H1 (cell line): ENCODE data around the gene LDB1. TPM values are rescaled to one million over a fixed set of nuclear protein-coding genes. Genes with fewer than 3 reads are reported as not detected.
A peak's percentile ranks its signal among the peaks of the same experiment; 100 is the strongest.

Experiments used
- CTCF ChIA-PET: fragments of 300-600 bp; sonication (Branson Sonifier 250); formaldehyde crosslinking; loops from one replicate; lab custom pipeline; 2021; ENCODE audit not compliant: partially characterized antibody; lab: Charles Lee
- POLR2A ChIA-PET: fragments of 300-600 bp; sonication (Branson Sonifier 250); formaldehyde crosslinking; loops from one replicate; lab custom pipeline; 2021; ENCODE audit warnings: inconsistent platforms; ENCODE audit not compliant: partially characterized antibody; lab: Charles Lee
- DNase-seq, 2 experiments: peaks; one replicate each; pipeline versions ENCODE4 v3.0.0 to v3.0.0-alpha.2; 2010 to 2022; ENCODE audit warnings: low spot score in 2 of 2, low read depth in 1 of 2, mixed read lengths in 1 of 2
- FAIRE-seq: peaks from 2 replicates; lab custom pipeline; 2011; peaks lifted over from hg19 to GRCh38; lab: Jason Lieb, UNC
- H2AFZ ChIP-seq: 2 replicates; pipeline ENCODE4 v1.8.1; 2012; ENCODE audit warnings: low read length, inconsistent platforms
- H2AK5ac ChIP-seq: 2 replicates; pipeline ENCODE4 v1.6.1; 2013; ENCODE audit warnings: low read depth, low read length
- H2BK120ac ChIP-seq: replicated peaks from 2 replicates; pipeline ENCODE3; 2013; ENCODE audit warnings: low read depth, low read length, inconsistent platforms
- H2BK12ac ChIP-seq: 2 replicates; pipeline ENCODE4 v1.6.1; 2013; ENCODE audit warnings: low read depth, low read length
- H2BK15ac ChIP-seq: 2 replicates; pipeline ENCODE4 v1.6.1; 2013; ENCODE audit warnings: low read length
- H2BK20ac ChIP-seq: 2 replicates; pipeline ENCODE4 v1.6.1; 2013; ENCODE audit warnings: low read length
- H2BK5ac ChIP-seq: 2 replicates; pipeline ENCODE4 v1.6.1; 2013; ENCODE audit warnings: low read depth, low read length
- H3K14ac ChIP-seq: 2 replicates; pipeline ENCODE4 v1.6.1; 2013; ENCODE audit warnings: inconsistent platforms; ENCODE audit not compliant: insufficient read length
- H3K18ac ChIP-seq: 2 replicates; pipeline ENCODE4 v1.6.1; 2013; ENCODE audit warnings: low read length; ENCODE audit errors: extremely low read depth
- H3K23ac ChIP-seq: 2 replicates; pipeline ENCODE4 v1.6.1; 2013; ENCODE audit warnings: inconsistent platforms; ENCODE audit not compliant: insufficient read length
- H3K23me2 ChIP-seq: 2 replicates; pipeline ENCODE4 v1.6.1; 2013; ENCODE audit warnings: low read depth, low read length
- H3K27ac ChIP-seq: 2 replicates; pipeline ENCODE4 v1.6.1; 2011; ENCODE audit warnings: low read depth, low read length, inconsistent platforms
- H3K27me3 ChIP-seq, 4 experiments: replicated peaks in 1 of 4; 1 replicate in 1 of 4; 2 replicates in 3 of 4; pipeline versions ENCODE4 v1.6.1 to v1.8.1; 2011 to 2013; ENCODE audit warnings: low read length in 3 of 4, mild to moderate bottlenecking in 3 of 4, inconsistent platforms in 2 of 4, mixed read lengths in 2 of 4, moderate library complexity in 1 of 4; ENCODE audit not compliant: control insufficient read depth in 3 of 4, insufficient read depth in 3 of 4; ENCODE audit errors: extremely low read depth in 1 of 4
- H3K36me3 ChIP-seq, 4 experiments: 2 replicates each; pipeline versions ENCODE4 v1.6.1 to v1.8.1; 2011 to 2013; ENCODE audit warnings: mild to moderate bottlenecking in 4 of 4, low read length in 3 of 4, moderate library complexity in 2 of 4, control low read depth in 1 of 4, inconsistent platforms in 1 of 4; ENCODE audit not compliant: insufficient read depth in 4 of 4, control insufficient read depth in 2 of 4
- H3K4ac ChIP-seq: replicated peaks from 2 replicates; pipeline ENCODE3; 2013; ENCODE audit warnings: low read length, low read depth, mixed read lengths, inconsistent platforms; ENCODE audit not compliant: insufficient read length
- H3K4me1 ChIP-seq, 4 experiments: replicated peaks in 1 of 4; 1 replicate in 1 of 4; 2 replicates in 3 of 4; pipeline versions ENCODE4 v1.6.1 to v1.8.1; 2011 to 2013; ENCODE audit warnings: low read length in 3 of 4, inconsistent platforms in 2 of 4, mixed read lengths in 1 of 4; ENCODE audit not compliant: insufficient read depth in 4 of 4, control insufficient read depth in 3 of 4
- H3K4me2 ChIP-seq, 2 experiments: 2 replicates each; pipeline versions ENCODE4 v1.6.1 to v1.8.1; 2011 to 2013; ENCODE audit warnings: low read depth in 2 of 2, low read length in 2 of 2, control low read depth in 1 of 2, inconsistent platforms in 1 of 2, mild to moderate bottlenecking in 1 of 2; ENCODE audit not compliant: insufficient read depth in 1 of 2
- H3K4me3 ChIP-seq, 4 experiments: fragments of 200-600, 300-600 bp in 1 of 4; sonication (generic), shearing (Covaris generic), sonication (Bioruptor Twin) in 1 of 4; 2 replicates each; pipeline versions ENCODE4 v1.5.1 to v1.8.1; 2011 to 2016; ENCODE audit warnings: low read length in 4 of 4, low read depth in 3 of 4, control low read depth in 2 of 4, inconsistent platforms in 2 of 4, mild to moderate bottlenecking in 2 of 4, mixed read lengths in 1 of 4, moderate library complexity in 1 of 4; ENCODE audit not compliant: insufficient read depth in 2 of 4; ENCODE audit errors: extremely low read depth in 1 of 4
- H3K56ac ChIP-seq: replicated peaks from 2 replicates; pipeline ENCODE3; 2013; ENCODE audit warnings: low read depth, mild to moderate bottlenecking, mixed read lengths, low read length, inconsistent platforms; ENCODE audit not compliant: insufficient read length
- H3K79me1 ChIP-seq: 2 replicates; pipeline ENCODE4 v1.6.1; 2013; ENCODE audit warnings: low read depth, low read length, control low read depth
- H3K79me2 ChIP-seq, 2 experiments: 2 replicates each; pipeline versions ENCODE4 v1.6.1 to v1.8.1; 2012 to 2013; ENCODE audit warnings: low read length in 2 of 2, mild to moderate bottlenecking in 2 of 2, inconsistent platforms in 1 of 2; ENCODE audit not compliant: insufficient read depth in 2 of 2, control insufficient read depth in 1 of 2
- H3K9ac ChIP-seq, 4 experiments: replicated peaks in 1 of 4; 1 replicate in 1 of 4; 2 replicates in 3 of 4; pipeline versions ENCODE4 v1.6.1 to v1.8.1; 2011 to 2013; ENCODE audit warnings: low read depth in 3 of 4, low read length in 3 of 4, control low read depth in 2 of 4, mild to moderate bottlenecking in 2 of 4, moderate library complexity in 2 of 4, inconsistent platforms in 1 of 4; ENCODE audit errors: extremely low read depth in 1 of 4
- H3K9me3 ChIP-seq, 2 experiments: 2 replicates each; pipeline versions ENCODE4 v1.6.1 to v1.8.1; 2012 to 2013; ENCODE audit warnings: mild to moderate bottlenecking in 2 of 2, moderate library complexity in 2 of 2, control low read depth in 1 of 2, inconsistent platforms in 1 of 2, low read depth in 1 of 2, low read length in 1 of 2, mixed read lengths in 1 of 2; ENCODE audit not compliant: insufficient read depth in 2 of 2
- H4K20me1 ChIP-seq, 2 experiments: replicated peaks in 1 of 2; 2 replicates each; pipeline versions ENCODE3 to v1.8.1; 2011 to 2013; ENCODE audit warnings: inconsistent platforms in 2 of 2, low read length in 2 of 2, mild to moderate bottlenecking in 1 of 2; ENCODE audit not compliant: insufficient read depth in 2 of 2, control insufficient read depth in 1 of 2
- H4K5ac ChIP-seq: 2 replicates; pipeline ENCODE4 v1.6.1; 2013; ENCODE audit warnings: low read length, low read depth, mixed read lengths, inconsistent platforms; ENCODE audit not compliant: insufficient read length
- H4K8ac ChIP-seq: 2 replicates; pipeline ENCODE4 v1.8.0; 2013; ENCODE audit warnings: mild to moderate bottlenecking, moderate library complexity, low read length, inconsistent platforms; ENCODE audit not compliant: insufficient read depth; ENCODE audit errors: extremely low read depth
- H4K91ac ChIP-seq: replicated peaks from 2 replicates; pipeline ENCODE3; 2013; ENCODE audit warnings: low read length, mixed read lengths, inconsistent platforms; ENCODE audit not compliant: insufficient read length
- CBX5 ChIP-seq: fragments of 300-800, 300-1000 bp; sonication (generic); IDR thresholded peaks from 2 replicates; pipeline ENCODE4 v1.7.1; 2016; ENCODE audit warnings: antibody characterized with exemption, low read length, low read depth
- GABPA ChIP-seq: IDR thresholded peaks from 2 replicates; pipeline ENCODE4 v1.6.1; 2011; ENCODE audit warnings: mild to moderate bottlenecking, low read length, moderate library complexity, borderline replicate concordance; ENCODE audit not compliant: insufficient read depth
- MAX ChIP-seq: IDR thresholded peaks from 2 replicates; pipeline ENCODE4 v1.6.1; 2012; ENCODE audit warnings: inconsistent platforms
- PHF8 ChIP-seq: fragments of 200-600 bp; sonication (generic); conservative IDR thresholded peaks from 2 replicates; pipeline ENCODE4 v1.7.1; 2012; ENCODE audit warnings: low read depth, mild to moderate bottlenecking, inconsistent platforms, low read length, moderate library complexity
- POLR2AphosphoS5 ChIP-seq: IDR thresholded peaks from 2 replicates; pipeline ENCODE4 v1.6.1; 2011; ENCODE audit warnings: low read depth, low read length
- SIN3A ChIP-seq, 2 experiments: IDR thresholded peaks in 1 of 2; conservative IDR thresholded peaks in 1 of 2; 2 replicates each; pipeline ENCODE4 v1.6.1; 2011 to 2012; ENCODE audit warnings: low read length in 2 of 2, improper control_type of control experiment in 1 of 2, low read depth in 1 of 2, mild to moderate bottlenecking in 1 of 2
- SIX5 ChIP-seq: IDR thresholded peaks from 2 replicates; pipeline ENCODE4 v1.6.1; 2011; ENCODE audit warnings: mild to moderate bottlenecking, low read depth, low read length
- USF2 ChIP-seq: IDR thresholded peaks from 2 replicates; pipeline ENCODE4 v1.6.1; 2011; ENCODE audit warnings: low read length, improper control_type of control experiment
- ZNF274 ChIP-seq: IDR thresholded peaks from 2 replicates; pipeline ENCODE4 v1.7.0; 2012; ENCODE audit warnings: low read length, borderline replicate concordance; ENCODE audit errors: extremely low read depth
- WGBS, 2 experiments: shearing (Covaris generic) in 1 of 2; methylation state at CpG; one replicate each; pipeline versions ENCODE4 v1.1.6 to v1.1.7; 2013 to 2015; ENCODE audit warnings: low lambda C conversion rate in 2 of 2, mixed read lengths in 2 of 2, inconsistent platforms in 1 of 2, low coverage in 1 of 2, missing lambda C conversion rate in 1 of 2; ENCODE audit not compliant: insufficient replicate concordance in 2 of 2, insufficient coverage in 1 of 2, insufficient read length in 1 of 2; ENCODE audit errors: extremely low coverage in 1 of 2, missing lambda C conversion rate in 1 of 2; 5-methylcytosine and 5-hydroxymethylcytosine counted together
- polyA plus RNA-seq, 7 experiments: library from polyadenylated mRNA; depleted of rRNA in 3 of 7; stranded (reverse) in 5 of 7; unstranded in 2 of 7; fragments of >200 nt in 5 of 7; fragments of 200-250 nt in 2 of 7; gene quantifications; 1 replicate in 5 of 7; 2 replicates in 1 of 7; 4 replicates in 1 of 7; pipeline versions ENCODE4 v1.2.1 to v1.2.3, GENCODE V29; 2011 to 2013; ENCODE audit warnings: missing spikeins in 2 of 7, mixed read lengths in 2 of 7
- total RNA-seq: library from RNA; stranded (reverse); fragmentation: NEBNext Ultra II Directional; extraction: Animal tissue kit (Norgen Biotek cat#: 25700); gene quantifications from 2 replicates; pipeline ENCODE4 v1.2.1, GENCODE V29; 2021

Gene LDB1
- total and polyA plus RNA-seq, 2 of the 8 experiments (the other 6 are each of a cell fraction or from before 2014, with no cell fraction given), result 88.4 to 138 TPM

- peak overlapping the region; percentile 75 to 95 (median 86) for H3K4me3 ChIP-seq
- ChIA-PET CTCF (no interaction called here), POLR2A (interaction anchor here (1.4 to 20.0 kb wide), 4 partner anchors 11 to 66 kb away, joined by 3 to 408 read pairs (median 12); partner anchors contain the start of gene NOLC1)
- peak overlapping the region; percentile 90 to 94 for H3K4me2 ChIP-seq
- peak overlapping the region; percentile 31 for H2BK120ac ChIP-seq
- H2BK15ac ChIP-seq, result no peak overlapping the region
- peaks cover 24 to 29% of the 10 kb centered on the region in 2 experiments for H4K20me1 ChIP-seq
- H4K8ac ChIP-seq, result peak overlapping the region; percentile 99
- H3K9ac ChIP-seq, result peak overlapping the region; percentile 97 to 98 (median 98)
- H3K9me3 ChIP-seq, result no peaks in the 10 kb centered on the region
- no peaks in the 10 kb centered on the region for H3K27me3 ChIP-seq
- peak overlapping the region; percentile 77 for H2BK12ac ChIP-seq
- H4K91ac ChIP-seq, result peak overlapping the region; percentile 76
- peak overlapping the region; percentile 85 for H3K4ac ChIP-seq
- H3K23me2 ChIP-seq, result peaks cover 10% of the 10 kb centered on the region; the same call in 1 of the 2 replicates
- H2BK5ac ChIP-seq, result peak overlapping the region; percentile 92
- no peak overlapping the region for H2BK20ac ChIP-seq
- H3K56ac ChIP-seq, result peak overlapping the region; percentile 92
- WGBS, 2 experiments, result 2% methylated on average over 32 of the region's 48 CpGs; no CpG with 5 or more reads in 1 of the 2 experiments
- H4K5ac ChIP-seq, result peak overlapping the region; percentile 79
- peaks cover 0 to 12% (median 3%) of the 10 kb centered on the region in 4 experiments; a peak in 4 of 7 replicates for H3K4me1 ChIP-seq
- H3K79me2 ChIP-seq, result peaks cover 39 to 57% of the 10 kb centered on the region in 2 experiments
- peak overlapping the region; percentile 92 for H3K27ac ChIP-seq
- H3K14ac ChIP-seq, result peak overlapping the region; percentile 33
- DNase-seq (peak in 1 of 2 experiments; percentile 74), FAIRE-seq (no peak)
- no peak overlapping the region for H2AFZ ChIP-seq
- H3K18ac ChIP-seq, result peak overlapping the region; percentile 98
- H2AK5ac ChIP-seq, result peak overlapping the region; percentile 88; the same call in 1 of the 2 replicates
- H3K36me3 ChIP-seq, result peaks cover 9 to 14% (median 11%) of the 10 kb centered on the region in 4 experiments
- H3K23ac ChIP-seq, result no peak overlapping the region
- H3K79me1 ChIP-seq, result peaks cover 11% of the 10 kb centered on the region
- TF ChIP-seq POLR2AphosphoS5 (peak; percentile 26; the same call in 1 of the 2 replicates), ZNF274 (no peak), PHF8 (peak; percentile 34; the same call in 1 of the 2 replicates), SIN3A (conservative IDR thresholded peaks at IDR 0.05 in 1 of 2, IDR thresholded peaks at IDR 0.05 in 1 of 2; ENCODE audit: low read depth in 1 of 2, low read length in 2 of 2) (0 out of 4 replicates have a peak, but pooled peaks have one; percentile 34 to 46), MAX (peak; percentile 97), CBX5 (no peak), GABPA (no peak), SIX5 (no peak), USF2 (peak; percentile 52; the same call in 1 of the 2 replicates)
These were observed 13.4 kb upstream of the LDB1 start for GRCh38 chr10:102133373-102134195.
